HG03439 (cell line): Measurements from ENCODE around the gene MRPS34.

ENCODE experiments used
- ATAC-seq: cut with Tn5 transposase; IDR thresholded peaks from one replicate; pipeline ENCODE4 v1.9.1; 2021; ENCODE audit warnings: mild to moderate bottlenecking, moderate library complexity; ENCODE audit not compliant: unreplicated experiment

Gene MRPS34

GRCh38 chr16:1782408-1783264, 9.7 kb upstream of the MRPS34 start, which contains the start of the genes NUBP2 and SPSB3:
NUBP2 (plus strand) TSS chr16:1782960; CDS start chr16:1783021, 61 bp downstream.
SPSB3 (minus strand) TSS chr16:1782571; CDS start chr16:1781483, 1,088 bp downstream.
- peak; percentile 82 for ATAC-seq

- no peak for ATAC-seq
Observed at GRCh38 chr16:1781758-1782407, 8.9 kb upstream of the MRPS34 start.

- no peak for ATAC-seq
Observed at GRCh38 chr16:1781254-1781653, 8.3 kb upstream of the MRPS34 start.

DNA sequence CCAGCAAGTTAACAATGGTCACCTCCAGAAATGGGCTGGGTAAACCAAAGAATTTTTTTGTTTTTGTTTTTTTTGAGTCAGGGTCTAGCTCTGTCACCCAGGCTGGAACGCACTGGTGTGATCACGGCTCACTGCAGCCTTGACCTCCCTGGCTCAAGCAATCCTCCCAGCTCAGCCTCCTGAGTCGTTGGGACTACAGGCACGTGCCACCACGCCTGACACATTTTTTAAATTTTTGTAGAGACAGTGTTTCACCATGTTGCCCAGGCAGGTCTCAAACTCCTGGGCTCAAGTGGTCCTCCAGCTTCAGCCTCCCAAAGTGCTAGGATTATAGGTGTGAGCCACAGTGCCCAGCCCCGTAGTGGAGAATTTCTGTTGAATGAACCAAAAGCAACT, 7.7 kb upstream of the MRPS34 start:
- no peak for ATAC-seq

- no peak for ATAC-seq
Observed at GRCh38 chr16:1779741-1780676, 7.1 kb upstream of the MRPS34 start.

DNA sequence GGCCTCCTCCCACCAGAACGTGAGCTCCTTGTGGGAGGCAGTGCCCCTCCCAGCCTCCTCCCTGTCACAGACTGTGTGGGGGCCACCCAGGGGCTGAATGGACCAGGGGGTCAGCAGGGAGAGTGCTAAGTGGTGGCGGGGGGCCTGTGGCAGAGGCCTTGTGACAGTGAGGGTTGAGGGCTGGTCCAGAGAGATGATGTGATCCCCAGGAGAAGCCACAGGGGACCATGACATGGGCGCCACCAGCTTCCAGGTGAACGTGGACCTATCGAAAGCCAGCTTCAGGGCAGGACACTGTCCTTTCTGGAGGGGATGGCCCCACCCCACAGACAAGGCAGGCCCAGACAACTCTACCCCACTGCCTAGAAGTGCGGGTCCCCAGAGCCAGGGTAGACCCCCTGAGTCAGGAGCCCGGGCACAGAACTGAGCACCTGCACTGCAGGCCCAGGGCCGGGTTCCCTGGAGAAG, 6.3 kb upstream of the MRPS34 start:
- no peak for ATAC-seq

GRCh38 chr16:1778200-1779179, 5.6 kb upstream of the MRPS34 start:
- no peak for ATAC-seq

DNA sequence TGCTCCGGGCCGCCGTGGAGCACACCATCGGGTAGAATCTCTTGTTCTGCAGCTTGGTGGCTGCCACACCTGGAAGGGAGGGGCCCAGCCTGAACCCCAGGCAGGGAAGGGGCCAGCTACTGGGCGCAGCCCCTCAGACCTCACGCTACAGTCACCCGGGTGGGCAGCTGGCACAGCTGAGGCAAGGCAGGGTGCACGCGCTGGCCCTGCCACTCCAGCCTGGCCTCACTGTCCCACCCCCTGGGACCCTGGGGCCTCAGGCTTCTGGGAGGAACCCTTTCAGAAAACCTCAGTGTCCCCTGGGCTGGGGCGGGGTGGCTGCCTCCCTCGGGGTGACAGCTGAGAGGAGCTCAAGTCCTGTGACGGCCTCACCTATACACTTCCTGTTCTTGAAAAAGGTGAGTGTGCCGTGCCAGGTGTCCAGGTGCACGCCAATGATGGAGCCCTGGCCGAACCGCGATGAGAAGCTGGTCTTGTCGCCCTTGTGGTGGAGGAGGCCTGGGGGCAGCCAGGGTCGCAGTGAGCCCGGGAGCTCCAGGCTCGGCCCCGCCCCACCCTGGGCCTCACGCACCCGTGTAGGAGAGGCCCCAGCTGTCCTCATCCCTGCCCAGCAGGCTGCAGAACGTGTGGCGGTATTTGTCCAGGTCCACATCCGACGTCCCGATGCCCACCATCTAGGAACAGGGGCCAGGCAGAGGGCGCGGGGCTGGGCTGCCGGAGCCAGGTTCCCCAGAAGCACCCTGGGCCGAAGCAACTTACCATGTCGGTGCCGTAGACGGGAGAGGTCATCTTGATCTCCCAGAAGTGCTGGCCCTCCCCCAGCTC, 4.7 kb upstream of the MRPS34 start:
- no peak for ATAC-seq

DNA sequence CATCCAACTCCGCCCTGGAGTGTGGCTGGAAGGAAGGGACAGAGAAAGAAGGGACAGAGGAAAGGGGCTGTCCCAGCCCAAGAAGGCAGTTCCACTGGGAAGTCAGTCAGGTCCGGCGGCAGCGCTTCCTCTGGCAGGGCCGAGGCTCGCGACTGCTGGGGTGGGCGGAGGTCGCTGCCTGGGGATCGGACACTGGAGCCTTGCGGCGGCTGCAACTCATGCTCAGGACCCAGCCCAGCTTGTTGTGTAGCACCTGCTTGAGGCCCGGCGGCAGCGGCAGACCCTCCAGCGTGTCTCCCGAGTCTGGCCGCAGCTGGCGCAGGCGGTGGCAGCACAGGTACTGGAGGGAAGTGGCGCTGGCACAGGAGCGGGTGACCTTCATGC, 4.0 kb upstream of the MRPS34 start:
- no peak for ATAC-seq

- ATAC-seq = no peak
Observed at GRCh38 chr16:1776672-1776955, 3.7 kb upstream of the MRPS34 start.

DNA sequence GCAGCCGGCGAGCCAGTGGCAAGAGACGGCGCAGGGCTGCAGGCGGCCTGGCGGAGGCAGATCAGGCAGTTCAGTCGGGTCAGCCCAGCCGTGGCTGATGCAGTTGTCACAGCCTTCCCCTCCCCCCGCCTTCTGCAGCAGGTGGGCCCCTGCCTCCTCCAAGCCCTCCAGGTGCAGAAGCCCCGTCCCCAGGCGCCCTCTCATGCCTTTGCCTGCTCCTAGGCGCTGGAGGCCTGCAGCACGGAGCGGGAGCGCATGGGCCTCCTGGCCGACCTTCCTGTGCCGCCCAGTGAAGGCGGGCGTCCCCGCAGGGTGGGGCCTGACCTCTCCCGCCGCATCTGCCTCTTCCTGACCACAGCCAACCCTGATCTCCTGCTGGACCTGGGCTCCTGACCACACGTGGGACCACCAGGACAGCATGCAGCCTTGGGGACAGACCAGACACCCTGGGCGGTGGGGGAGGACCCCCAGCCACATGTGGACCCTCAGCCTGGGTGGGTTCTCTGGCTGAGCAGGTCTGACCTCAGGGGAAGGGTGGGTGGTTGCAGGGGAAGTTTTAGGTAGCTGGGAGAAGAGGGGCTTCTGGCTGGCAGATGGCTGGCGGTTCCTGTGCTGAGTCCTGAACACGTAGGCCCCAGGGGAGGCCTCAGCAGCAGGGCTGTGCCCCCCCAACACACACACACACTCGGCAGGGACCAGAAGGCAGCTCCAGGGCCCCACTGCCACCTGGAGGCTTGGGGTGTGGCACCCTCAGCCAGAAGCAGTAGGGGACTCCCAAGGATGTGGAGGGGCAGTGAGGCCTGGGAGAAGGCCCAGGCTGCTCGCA, 3.1 kb upstream of the MRPS34 start:
- ATAC-seq = no peak

DNA sequence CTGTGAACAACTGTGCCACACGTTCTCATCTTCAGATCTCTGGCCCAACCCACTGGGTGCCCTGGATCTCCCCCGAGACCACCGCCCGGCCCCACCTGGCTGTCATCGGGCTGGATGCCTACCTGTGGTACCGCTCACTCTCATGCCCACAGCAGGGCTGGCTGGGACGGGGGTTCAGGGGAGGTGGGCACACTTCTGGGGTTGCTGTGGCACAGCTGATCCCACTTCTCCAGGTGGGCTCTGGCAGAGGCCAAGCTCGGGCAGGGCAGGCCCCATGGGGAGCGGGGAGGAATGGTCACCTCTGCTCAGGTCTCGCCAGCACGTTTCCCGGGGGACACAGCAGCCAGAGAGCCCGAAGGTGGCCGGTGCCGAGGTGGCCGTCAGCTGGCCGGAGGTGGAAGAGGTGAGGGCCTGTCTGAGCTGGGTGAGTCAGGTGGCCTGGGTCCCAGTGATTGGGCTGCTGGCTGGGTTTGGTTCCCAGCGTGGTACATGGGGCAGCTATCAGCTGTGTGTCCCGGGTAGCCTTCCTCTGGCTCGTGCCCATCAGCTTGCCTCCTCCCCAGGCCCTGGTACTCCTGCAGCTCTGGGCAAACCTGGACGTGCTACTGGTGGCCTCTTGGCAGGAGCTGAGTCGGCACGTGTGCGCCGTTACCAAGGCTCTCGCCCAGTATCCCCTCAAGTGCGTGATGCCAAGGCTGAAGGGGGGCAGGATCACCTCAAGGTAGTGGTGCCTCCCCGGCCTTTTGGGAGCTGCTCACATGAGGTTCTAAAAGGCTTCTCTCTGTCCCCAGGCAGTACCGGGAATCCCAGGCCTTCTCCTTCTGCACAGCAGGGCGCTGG, 2.3 kb upstream of the MRPS34 start:
- no peak for ATAC-seq

- ATAC-seq = no peak
Observed at GRCh38 chr16:1774448-1774780, 1.5 kb upstream of the MRPS34 start.

- no peak for ATAC-seq
Observed at GRCh38 chr16:1773703-1774447, 941 bp upstream of the MRPS34 start.

- ATAC-seq = peak; percentile 5
Observed at GRCh38 chr16:1772362-1772907, 499 bp downstream of the MRPS34 start, which contains the start of gene EME2. EME2 (plus strand) TSS chr16:1772810; CDS start chr16:1773228, 418 bp downstream.

DNA sequence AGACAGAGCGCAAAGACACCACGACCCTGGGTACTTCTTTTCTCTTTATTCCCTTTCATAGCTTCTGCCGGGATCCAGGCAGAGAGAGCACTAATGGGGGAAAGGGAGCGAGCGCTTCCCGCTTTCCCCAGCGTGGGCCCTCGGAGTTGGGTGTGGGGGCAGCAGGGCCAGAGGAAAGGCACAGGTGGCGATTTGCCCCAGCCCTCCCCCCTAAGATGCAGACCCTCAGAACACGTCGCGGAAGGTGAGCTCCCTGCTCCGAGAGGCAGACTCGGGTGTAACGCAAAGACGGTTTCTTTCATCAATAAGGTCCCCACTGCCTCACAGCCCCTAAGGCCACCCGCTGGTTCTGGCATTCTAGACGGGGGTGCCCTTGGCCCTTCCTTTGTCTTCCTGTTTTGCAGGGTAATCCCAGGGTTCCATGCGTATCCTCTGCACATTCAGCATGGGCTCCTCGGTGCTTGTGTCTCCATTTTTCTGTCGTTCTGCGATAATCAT, 1.0 kb downstream of the MRPS34 start:
- no peak for ATAC-seq
